ENCODE data around the gene TBC1D14. TPM values are rescaled to one million over a fixed set of nuclear protein-coding genes. Genes with fewer than 3 reads are reported as not detected.

TBC1D14 gene
- total RNA-seq, 1 experiment from 2014 or later, result 36.3 TPM

GRCh38 chr4:6965329-6965728 is 55.7 kb downstream of the TBC1D14 start:
- DNase-seq (ENCODE audit: low read depth, low spot score) (no peak), ATAC-seq (no peak)
- ChIA-PET POLR2A (no interaction called here), CTCF (no interaction called here)
- intact Hi-C loops (cut with micrococcal nuclease; ENCODE audit: unreplicated experiment), result no loop called here
- H3K36me3 ChIP-seq (ENCODE audit: control insufficient read depth, insufficient read depth, low read length), result no peaks in the 10 kb centered on the region
- H3K27ac ChIP-seq (ENCODE audit: low read length), result no peak overlapping the region
- TF ChIP-seq SIN3A (IDR thresholded peaks at IDR 0.05; ENCODE audit: borderline replicate concordance, insufficient read depth, low read depth, low read length), result no peak
- TF ChIP-seq TCF7L2 (IDR thresholded peaks at IDR 0.05; ENCODE audit: low read depth, low read length), result no peak
- TF ChIP-seq, protein P1, sequence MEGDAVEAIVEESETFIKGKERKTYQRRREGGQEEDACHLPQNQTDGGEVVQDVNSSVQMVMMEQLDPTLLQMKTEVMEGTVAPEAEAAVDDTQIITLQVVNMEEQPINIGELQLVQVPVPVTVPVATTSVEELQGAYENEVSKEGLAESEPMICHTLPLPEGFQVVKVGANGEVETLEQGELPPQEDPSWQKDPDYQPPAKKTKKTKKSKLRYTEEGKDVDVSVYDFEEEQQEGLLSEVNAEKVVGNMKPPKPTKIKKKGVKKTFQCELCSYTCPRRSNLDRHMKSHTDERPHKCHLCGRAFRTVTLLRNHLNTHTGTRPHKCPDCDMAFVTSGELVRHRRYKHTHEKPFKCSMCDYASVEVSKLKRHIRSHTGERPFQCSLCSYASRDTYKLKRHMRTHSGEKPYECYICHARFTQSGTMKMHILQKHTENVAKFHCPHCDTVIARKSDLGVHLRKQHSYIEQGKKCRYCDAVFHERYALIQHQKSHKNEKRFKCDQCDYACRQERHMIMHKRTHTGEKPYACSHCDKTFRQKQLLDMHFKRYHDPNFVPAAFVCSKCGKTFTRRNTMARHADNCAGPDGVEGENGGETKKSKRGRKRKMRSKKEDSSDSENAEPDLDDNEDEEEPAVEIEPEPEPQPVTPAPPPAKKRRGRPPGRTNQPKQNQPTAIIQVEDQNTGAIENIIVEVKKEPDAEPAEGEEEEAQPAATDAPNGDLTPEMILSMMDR (IDR thresholded peaks at IDR 0.05), result no peak
- TF ChIP-seq, protein P2, sequence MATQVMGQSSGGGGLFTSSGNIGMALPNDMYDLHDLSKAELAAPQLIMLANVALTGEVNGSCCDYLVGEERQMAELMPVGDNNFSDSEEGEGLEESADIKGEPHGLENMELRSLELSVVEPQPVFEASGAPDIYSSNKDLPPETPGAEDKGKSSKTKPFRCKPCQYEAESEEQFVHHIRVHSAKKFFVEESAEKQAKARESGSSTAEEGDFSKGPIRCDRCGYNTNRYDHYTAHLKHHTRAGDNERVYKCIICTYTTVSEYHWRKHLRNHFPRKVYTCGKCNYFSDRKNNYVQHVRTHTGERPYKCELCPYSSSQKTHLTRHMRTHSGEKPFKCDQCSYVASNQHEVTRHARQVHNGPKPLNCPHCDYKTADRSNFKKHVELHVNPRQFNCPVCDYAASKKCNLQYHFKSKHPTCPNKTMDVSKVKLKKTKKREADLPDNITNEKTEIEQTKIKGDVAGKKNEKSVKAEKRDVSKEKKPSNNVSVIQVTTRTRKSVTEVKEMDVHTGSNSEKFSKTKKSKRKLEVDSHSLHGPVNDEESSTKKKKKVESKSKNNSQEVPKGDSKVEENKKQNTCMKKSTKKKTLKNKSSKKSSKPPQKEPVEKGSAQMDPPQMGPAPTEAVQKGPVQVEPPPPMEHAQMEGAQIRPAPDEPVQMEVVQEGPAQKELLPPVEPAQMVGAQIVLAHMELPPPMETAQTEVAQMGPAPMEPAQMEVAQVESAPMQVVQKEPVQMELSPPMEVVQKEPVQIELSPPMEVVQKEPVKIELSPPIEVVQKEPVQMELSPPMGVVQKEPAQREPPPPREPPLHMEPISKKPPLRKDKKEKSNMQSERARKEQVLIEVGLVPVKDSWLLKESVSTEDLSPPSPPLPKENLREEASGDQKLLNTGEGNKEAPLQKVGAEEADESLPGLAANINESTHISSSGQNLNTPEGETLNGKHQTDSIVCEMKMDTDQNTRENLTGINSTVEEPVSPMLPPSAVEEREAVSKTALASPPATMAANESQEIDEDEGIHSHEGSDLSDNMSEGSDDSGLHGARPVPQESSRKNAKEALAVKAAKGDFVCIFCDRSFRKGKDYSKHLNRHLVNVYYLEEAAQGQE (IDR thresholded peaks at IDR 0.05; ENCODE audit: insufficient read depth in 1 of 2, low read depth in 2 of 2, low read length in 1 of 2), result no peak
- no peak for TF ChIP-seq POLR2AphosphoS5 (IDR thresholded peaks at IDR 0.05; ENCODE audit: low read depth, low read length)
- peaks cover 4% of the 10 kb centered on the region; the same call in 1 of the 2 replicates for H3K4me1 ChIP-seq (ENCODE audit: control insufficient read depth, insufficient read depth, low read length)
- H3K4me3 ChIP-seq (ENCODE audit: low read depth in 2 of 2, low read length in 2 of 2), result no peak overlapping the region
- H3K9me3 ChIP-seq (ENCODE audit: control insufficient read depth, insufficient read depth, low read depth, low read length), result no peaks in the 10 kb centered on the region
- H3K27me3 ChIP-seq (ENCODE audit: control insufficient read depth, insufficient read depth, low read length), result no peaks in the 10 kb centered on the region
- in situ Hi-C loops (cut with HindIII; ENCODE audit: low pct_unique_long_range_greater_than_20kb, low sequenced_read_pairs), result no loop called here
- no TSS peak for BruUV-seq (replicated peaks)

GRCh38 chr4:6967846-6968340 is 58.3 kb downstream of the TBC1D14 start:
- H3K27ac ChIP-seq (ENCODE audit: low read length), result no peak overlapping the region
- in situ Hi-C loops (cut with HindIII; ENCODE audit: low pct_unique_long_range_greater_than_20kb, low sequenced_read_pairs) (no loop called here), intact Hi-C loops (cut with micrococcal nuclease; ENCODE audit: unreplicated experiment) (no loop called here)
- no peak overlapping the region for H3K4me3 ChIP-seq (ENCODE audit: low read depth in 2 of 2, low read length in 2 of 2)
- CTCF ChIA-PET, result no interaction called here
- H3K9me3 ChIP-seq (ENCODE audit: control insufficient read depth, insufficient read depth, low read depth, low read length), result no peaks in the 10 kb centered on the region
- ATAC-seq, result no peak
- TF ChIP-seq TCF7L2 (IDR thresholded peaks at IDR 0.05; ENCODE audit: low read depth, low read length) (no peak), POLR2AphosphoS5 (IDR thresholded peaks at IDR 0.05; ENCODE audit: low read depth, low read length) (no peak), SIN3A (IDR thresholded peaks at IDR 0.05; ENCODE audit: borderline replicate concordance, insufficient read depth, low read depth, low read length) (no peak)
- TF ChIP-seq, protein P2 (IDR thresholded peaks at IDR 0.05; ENCODE audit: insufficient read depth in 1 of 2, low read depth in 2 of 2, low read length in 1 of 2), result no peak
- TF ChIP-seq, protein P1 (IDR thresholded peaks at IDR 0.05), result no peak
- POLR2A ChIA-PET, result no interaction called here
- peaks cover 2% of the 10 kb centered on the region; the same call in 1 of the 2 replicates for H3K4me1 ChIP-seq (ENCODE audit: control insufficient read depth, insufficient read depth, low read length)
- no peaks in the 10 kb centered on the region for H3K36me3 ChIP-seq (ENCODE audit: control insufficient read depth, insufficient read depth, low read length)
- no peak for DNase-seq (ENCODE audit: low read depth, low spot score)
- no TSS peak for BruUV-seq (replicated peaks)
- H3K27me3 ChIP-seq (ENCODE audit: control insufficient read depth, insufficient read depth, low read length), result no peaks in the 10 kb centered on the region
